GM11168 (cell line): Measurements from ENCODE around the gene FOXI1.

ENCODE experiments used
- in situ Hi-C: fragments of 300-500 bp; cut with MboI; formaldehyde crosslinking; loops from one replicate; pipeline ENCODE4 v1.12.0; 2022; ENCODE audit warnings: low sequenced_read_pairs; ENCODE audit not compliant: unreplicated experiment

The FOXI1 gene

DNA sequence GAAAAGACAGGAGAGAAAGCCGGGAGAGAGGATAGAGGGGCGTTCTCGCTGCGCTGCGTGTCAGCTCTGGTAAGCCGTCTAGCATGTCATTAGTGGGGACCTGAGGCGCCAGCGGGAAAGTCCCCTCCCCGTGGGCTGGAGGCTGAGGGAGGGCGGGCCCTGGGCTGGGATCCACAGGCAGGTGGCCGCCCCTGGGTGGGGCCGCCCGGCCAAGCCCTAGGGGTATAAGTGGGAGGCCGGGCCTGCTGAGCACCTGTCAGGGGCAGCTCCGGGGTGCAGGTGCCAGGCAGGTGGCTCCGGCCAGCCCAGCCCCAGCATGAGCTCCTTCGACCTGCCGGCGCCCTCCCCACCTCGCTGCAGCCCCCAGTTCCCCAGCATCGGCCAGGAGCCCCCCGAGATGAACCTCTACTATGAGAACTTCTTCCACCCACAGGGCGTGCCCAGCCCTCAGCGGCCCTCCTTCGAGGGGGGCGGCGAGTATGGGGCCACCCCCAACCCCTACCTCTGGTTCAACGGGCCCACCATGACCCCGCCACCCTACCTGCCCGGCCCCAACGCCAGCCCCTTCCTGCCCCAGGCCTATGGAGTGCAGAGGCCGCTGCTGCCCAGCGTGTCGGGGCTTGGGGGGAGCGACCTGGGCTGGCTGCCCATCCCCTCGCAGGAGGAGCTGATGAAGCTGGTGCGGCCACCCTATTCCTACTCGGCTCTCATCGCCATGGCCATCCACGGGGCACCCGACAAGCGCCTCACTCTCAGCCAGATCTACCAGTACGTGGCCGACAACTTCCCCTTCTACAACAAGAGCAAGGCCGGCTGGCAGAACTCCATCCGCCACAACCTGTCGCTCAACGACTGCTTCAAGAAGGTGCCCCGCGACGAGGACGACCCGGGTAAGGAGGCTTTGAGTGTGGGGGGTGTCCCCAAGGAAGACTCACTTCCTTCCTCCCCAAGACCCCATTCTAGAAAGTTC, at the start of gene FOXI1:
Gene FOXI1 (plus strand): TSS at position 256 of the 970 bp plus-strand sequence. CDS start 61 bp downstream, at position 317.
- in situ Hi-C loops, result no loop called here

DNA sequence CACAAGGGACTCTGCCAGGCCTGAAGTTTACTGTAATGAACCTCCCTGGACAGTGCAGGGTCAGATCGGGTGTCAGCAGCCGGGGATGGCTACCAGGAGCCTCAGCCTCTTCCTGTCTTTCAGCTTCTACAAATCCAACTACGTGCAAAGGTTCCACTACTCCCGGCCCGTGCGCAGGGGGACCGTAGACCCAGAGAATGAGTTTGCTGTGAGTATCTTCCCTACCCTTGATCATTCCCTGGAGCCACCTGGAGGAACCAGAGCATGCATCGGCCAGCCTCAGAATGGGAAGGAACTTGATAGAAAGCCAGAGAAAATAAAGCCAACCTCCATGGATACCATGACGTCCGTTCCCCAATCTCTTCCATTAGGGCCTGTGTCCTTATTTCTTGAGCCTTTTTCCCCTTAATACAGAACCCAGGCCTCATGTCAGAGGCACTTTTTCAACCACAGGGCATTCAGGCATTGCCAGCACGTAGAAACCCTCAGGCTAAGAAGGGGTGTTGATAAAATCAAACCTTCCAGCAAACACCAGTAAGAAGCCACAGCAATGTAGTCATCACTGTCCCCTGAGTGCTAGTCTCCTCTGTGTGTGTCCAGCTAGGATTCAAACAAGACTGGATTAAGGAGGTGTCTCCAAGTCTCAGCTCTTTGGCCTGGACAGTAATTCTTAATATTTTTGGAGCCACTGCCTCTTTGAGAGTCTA, 49.0 kb upstream of the FOXI1 start:
- in situ Hi-C loops, result no loop called here

DNA sequence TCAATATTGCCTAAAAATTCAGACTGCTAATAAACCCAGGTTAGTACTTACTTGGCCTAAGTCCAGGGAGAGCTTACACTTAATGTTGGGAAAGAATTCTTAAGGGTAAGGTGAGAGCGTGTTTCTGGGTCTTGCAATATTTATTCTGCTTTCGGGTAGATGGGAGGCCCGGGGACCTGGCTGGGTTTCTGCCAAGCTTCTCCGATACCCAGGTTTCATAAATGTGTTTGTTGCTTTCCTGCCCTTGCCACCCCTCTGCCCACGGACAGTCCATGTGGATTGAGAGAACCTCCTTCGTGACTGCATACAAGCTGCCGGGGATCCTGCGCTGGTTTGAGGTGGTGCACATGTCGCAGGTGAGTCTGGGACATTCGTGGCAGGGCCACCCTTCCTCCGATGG, 48.4 kb upstream of the FOXI1 start:
- in situ Hi-C loops, result no loop called here

GRCh38 chr5:170059221-170059620, 46.5 kb upstream of the FOXI1 start:
- in situ Hi-C loops, result no loop called here

DNA sequence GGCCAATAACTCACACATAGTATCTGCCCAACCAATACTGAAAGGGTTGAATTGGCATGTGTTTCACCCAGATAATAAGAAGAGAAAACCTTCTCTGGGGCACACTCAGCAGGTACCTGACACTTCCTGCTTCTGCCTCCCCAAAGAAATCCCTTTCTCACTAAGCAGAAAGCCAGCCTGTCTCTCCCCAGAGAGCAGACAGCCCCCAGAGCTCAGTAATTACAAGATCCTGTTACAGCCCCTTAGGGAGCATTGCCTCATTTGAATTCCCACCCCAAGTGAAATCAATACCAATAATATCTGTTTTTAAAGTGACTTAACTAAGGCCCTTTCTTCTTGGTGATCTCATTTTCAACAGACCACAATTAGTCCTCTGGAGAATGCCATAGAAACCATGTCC, 38.5 kb upstream of the FOXI1 start:
- in situ Hi-C loops, result no loop called here

DNA sequence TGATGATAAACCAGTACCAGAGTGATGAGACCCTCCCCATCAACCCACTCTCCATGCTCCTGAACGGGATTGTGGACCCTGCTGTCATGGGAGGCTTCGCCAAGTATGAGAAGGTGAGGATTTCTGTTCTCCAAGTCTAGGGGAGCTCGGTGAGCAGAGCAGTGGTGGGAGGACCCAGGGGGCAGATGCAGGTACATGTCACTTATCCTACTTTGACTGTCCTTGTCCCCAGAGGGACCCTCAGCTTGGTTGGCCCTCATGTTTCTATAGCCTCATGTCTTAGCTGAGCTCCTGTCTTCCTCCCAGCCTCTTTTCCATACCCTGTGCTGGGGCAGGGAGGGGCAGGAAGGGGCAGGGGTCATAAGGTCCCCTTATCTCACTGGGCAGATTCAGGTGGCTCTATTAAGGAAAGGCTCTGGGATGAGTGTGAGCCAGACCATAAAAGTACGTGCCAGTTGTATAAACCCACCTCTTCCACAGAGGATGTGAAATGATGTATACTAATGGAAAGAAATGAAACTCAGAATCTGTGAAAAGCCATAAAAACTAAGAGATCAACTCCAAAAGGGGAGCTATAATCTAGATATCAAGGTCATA, 38.0 kb upstream of the FOXI1 start:
- in situ Hi-C loops, result no loop called here

DNA sequence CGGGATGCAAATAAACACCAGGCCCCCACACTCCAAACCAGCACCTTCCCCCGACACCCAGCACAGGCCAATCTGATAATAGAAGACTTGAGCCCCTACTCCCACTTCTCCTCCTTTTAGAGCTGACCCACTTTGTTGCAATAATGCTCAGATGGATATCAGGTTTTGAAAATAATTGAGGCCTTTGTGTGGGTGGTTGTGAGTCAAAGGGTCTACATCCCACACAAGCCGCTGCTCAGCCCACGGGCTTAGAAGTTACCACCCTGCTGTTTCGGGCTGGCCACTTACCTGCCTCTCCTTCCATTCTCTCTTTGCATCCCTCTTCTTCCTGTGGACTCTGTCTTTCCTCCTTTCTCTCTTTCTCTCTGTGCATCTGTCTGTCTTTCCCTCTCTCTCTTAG, 36.2 kb upstream of the FOXI1 start:
- in situ Hi-C loops, result no loop called here

- in situ Hi-C loops, result no loop called here
These were observed 34.9 kb upstream of the FOXI1 start for GRCh38 chr5:170070556-170071412.

GRCh38 chr5:170071748-170072147, 33.9 kb upstream of the FOXI1 start:
- in situ Hi-C loops, result no loop called here

GRCh38 chr5:170075696-170076095, 30.0 kb upstream of the FOXI1 start:
- in situ Hi-C loops, result no loop called here

DNA sequence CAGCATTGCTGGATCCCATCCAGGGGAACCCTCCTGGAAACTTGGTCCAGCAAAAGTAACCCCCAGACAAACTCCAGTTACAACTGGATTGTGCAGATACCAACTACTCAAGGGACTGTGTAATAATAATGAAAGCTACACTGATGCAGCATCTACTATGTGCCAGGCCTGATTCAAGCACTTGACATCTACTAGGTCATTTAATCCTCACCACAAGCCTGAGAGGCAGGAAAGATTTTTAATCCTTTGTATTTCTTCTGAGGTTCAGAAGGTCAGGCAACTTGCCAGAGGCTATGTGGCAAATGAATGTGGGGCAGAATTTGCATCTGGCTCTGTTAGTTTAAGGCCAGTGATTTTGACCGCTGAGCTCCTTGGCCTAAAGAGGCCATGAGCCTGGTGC, 29.5 kb upstream of the FOXI1 start:
- in situ Hi-C loops, result no loop called here

- in situ Hi-C loops, result no loop called here
These were observed 29.0 kb upstream of the FOXI1 start for GRCh38 chr5:170076739-170077138.

- in situ Hi-C loops, result no loop called here
These were observed 28.2 kb upstream of the FOXI1 start for GRCh38 chr5:170077526-170077925.

DNA sequence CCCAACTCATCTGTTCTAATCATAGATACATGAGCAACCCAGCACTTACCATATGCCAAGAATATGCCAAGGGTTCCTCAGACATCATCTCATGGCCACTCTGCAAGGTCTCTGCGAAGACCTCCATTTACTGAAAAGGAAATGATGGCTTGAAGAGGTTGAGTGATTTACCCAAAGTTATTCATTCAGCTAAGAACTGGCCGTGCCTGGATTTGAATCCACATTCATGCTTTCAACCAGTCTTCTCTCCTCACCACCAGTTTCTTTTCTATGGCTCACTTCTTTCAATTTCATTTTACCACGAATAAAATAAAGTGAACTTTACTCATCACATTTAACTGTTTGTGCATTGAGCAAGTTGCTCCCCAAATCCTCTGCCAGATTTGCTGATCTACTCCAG, 27.2 kb upstream of the FOXI1 start:
- in situ Hi-C loops, result no loop called here

GRCh38 chr5:170078931-170079330, 26.8 kb upstream of the FOXI1 start:
- in situ Hi-C loops, result no loop called here

GRCh38 chr5:170080217-170080616, 25.5 kb upstream of the FOXI1 start:
- in situ Hi-C loops, result no loop called here

DNA sequence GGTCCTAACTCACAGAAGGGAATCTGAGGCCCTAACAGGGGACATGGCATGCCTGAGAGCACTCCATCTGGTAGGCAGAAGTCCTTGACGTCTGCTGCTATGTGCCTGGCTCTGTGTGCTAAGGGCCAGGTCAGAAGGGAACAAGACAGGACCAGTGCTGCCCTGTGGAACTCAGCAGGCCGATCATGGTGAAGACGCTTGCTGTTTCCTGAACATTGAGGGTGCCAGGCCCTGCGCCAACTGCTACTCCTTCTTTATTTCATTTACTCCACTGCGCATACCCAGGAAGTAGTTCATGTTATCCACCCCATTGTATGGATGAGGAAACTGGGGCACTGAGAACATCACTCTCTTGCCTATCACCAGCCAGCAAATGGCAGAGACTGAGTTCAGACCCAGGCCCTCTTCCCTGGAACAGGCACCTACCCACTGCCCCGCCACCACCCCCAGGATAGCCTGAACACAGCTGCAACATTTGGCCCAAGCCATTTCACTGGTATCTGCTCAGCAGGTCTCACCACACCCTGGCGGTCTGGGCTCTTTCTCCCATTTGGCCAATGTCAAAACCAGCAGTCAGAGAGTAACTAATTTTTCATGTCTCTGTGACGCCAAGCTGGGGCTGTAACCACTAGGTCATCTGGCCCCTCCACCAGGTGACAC, 24.8 kb upstream of the FOXI1 start:
- in situ Hi-C loops, result no loop called here

GRCh38 chr5:170081616-170082015, 24.1 kb upstream of the FOXI1 start:
- in situ Hi-C loops, result no loop called here

GRCh38 chr5:170082701-170083100, 23.0 kb upstream of the FOXI1 start:
- in situ Hi-C loops, result no loop called here
